H1 (cell line): Measurements from ENCODE around the gene THAP4. TPM values are rescaled to one million over a fixed set of nuclear protein-coding genes. Genes with fewer than 3 reads are reported as not detected.

Experiments
- BCL11A ChIP-seq, 2 experiments: IDR thresholded peaks; one replicate each; pipeline ENCODE4 v1.6.1; 2011; ENCODE audit warnings: low read depth in 2 of 2, low read length in 2 of 2, mild to moderate bottlenecking in 2 of 2
- CTBP2 ChIP-seq: IDR thresholded peaks from 2 replicates; pipeline ENCODE4 v1.7.0; 2011; ENCODE audit warnings: borderline replicate concordance, mild to moderate bottlenecking, moderate library complexity, mixed read lengths, low read length; ENCODE audit not compliant: insufficient read depth, insufficient read length
- MAFK ChIP-seq: IDR thresholded peaks from 2 replicates; pipeline ENCODE4 v1.6.1; 2012; ENCODE audit warnings: low read depth, mild to moderate bottlenecking, improper control_type of control experiment, low read length
- RBBP5 ChIP-seq: IDR thresholded peaks from 2 replicates; pipeline ENCODE4 v1.7.1; 2012; ENCODE audit warnings: low read depth, mild to moderate bottlenecking, inconsistent platforms, low read length, moderate library complexity, borderline replicate concordance
- TEAD4 ChIP-seq: IDR thresholded peaks from 2 replicates; pipeline ENCODE4 v1.6.1; 2012; ENCODE audit warnings: low read depth, low read length, inconsistent platforms, mixed read lengths
- polyA plus RNA-seq, 7 experiments: library from polyadenylated mRNA; depleted of rRNA in 3 of 7; stranded (reverse) in 5 of 7; unstranded in 2 of 7; fragments of >200 nt in 5 of 7; fragments of 200-250 nt in 2 of 7; gene quantifications; 1 replicate in 5 of 7; 2 replicates in 1 of 7; 4 replicates in 1 of 7; pipeline versions ENCODE4 v1.2.1 to v1.2.3, GENCODE V29; 2011 to 2013; ENCODE audit warnings: missing spikeins in 2 of 7, mixed read lengths in 2 of 7
- total RNA-seq: library from RNA; stranded (reverse); fragmentation: NEBNext Ultra II Directional; extraction: Animal tissue kit (Norgen Biotek cat#: 25700); gene quantifications from 2 replicates; pipeline ENCODE4 v1.2.1, GENCODE V29; 2021
- TF ChIP-seq, protein P1 (sequence below): fragments of 300-600 bp; sonication (generic); IDR thresholded peaks from 2 replicates; pipeline ENCODE4 v1.7.1; 2012; ENCODE audit warnings: low read length, moderate library complexity, mild to moderate bottlenecking, inconsistent platforms; ENCODE audit not compliant: insufficient replicate concordance

The THAP4 gene
- total and polyA plus RNA-seq, 2 of the 8 experiments (the other 6 are each of a cell fraction or from before 2014, with no cell fraction given) = 78.9 to 83.6 TPM

DNA sequence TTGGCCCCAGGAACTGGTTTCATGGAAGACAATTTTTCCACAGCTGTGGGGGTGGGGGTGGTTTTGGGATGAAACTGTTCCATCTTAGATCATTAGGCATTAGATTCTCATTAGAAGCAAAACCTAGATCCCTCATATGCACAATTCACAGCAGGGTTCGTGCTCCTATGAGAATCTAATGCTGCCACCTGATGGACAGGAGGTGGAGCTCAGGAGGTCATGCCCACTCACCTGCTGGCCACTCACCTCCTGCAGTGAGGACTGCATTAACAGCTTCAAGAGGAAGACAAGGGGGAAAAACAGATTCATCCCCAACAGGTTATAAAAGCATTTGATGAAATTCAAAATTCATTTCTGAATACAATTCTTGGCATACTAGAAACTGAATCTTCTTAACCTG, 38.5 kb downstream of the THAP4 start (continued):
- TF ChIP-seq, protein P1, sequence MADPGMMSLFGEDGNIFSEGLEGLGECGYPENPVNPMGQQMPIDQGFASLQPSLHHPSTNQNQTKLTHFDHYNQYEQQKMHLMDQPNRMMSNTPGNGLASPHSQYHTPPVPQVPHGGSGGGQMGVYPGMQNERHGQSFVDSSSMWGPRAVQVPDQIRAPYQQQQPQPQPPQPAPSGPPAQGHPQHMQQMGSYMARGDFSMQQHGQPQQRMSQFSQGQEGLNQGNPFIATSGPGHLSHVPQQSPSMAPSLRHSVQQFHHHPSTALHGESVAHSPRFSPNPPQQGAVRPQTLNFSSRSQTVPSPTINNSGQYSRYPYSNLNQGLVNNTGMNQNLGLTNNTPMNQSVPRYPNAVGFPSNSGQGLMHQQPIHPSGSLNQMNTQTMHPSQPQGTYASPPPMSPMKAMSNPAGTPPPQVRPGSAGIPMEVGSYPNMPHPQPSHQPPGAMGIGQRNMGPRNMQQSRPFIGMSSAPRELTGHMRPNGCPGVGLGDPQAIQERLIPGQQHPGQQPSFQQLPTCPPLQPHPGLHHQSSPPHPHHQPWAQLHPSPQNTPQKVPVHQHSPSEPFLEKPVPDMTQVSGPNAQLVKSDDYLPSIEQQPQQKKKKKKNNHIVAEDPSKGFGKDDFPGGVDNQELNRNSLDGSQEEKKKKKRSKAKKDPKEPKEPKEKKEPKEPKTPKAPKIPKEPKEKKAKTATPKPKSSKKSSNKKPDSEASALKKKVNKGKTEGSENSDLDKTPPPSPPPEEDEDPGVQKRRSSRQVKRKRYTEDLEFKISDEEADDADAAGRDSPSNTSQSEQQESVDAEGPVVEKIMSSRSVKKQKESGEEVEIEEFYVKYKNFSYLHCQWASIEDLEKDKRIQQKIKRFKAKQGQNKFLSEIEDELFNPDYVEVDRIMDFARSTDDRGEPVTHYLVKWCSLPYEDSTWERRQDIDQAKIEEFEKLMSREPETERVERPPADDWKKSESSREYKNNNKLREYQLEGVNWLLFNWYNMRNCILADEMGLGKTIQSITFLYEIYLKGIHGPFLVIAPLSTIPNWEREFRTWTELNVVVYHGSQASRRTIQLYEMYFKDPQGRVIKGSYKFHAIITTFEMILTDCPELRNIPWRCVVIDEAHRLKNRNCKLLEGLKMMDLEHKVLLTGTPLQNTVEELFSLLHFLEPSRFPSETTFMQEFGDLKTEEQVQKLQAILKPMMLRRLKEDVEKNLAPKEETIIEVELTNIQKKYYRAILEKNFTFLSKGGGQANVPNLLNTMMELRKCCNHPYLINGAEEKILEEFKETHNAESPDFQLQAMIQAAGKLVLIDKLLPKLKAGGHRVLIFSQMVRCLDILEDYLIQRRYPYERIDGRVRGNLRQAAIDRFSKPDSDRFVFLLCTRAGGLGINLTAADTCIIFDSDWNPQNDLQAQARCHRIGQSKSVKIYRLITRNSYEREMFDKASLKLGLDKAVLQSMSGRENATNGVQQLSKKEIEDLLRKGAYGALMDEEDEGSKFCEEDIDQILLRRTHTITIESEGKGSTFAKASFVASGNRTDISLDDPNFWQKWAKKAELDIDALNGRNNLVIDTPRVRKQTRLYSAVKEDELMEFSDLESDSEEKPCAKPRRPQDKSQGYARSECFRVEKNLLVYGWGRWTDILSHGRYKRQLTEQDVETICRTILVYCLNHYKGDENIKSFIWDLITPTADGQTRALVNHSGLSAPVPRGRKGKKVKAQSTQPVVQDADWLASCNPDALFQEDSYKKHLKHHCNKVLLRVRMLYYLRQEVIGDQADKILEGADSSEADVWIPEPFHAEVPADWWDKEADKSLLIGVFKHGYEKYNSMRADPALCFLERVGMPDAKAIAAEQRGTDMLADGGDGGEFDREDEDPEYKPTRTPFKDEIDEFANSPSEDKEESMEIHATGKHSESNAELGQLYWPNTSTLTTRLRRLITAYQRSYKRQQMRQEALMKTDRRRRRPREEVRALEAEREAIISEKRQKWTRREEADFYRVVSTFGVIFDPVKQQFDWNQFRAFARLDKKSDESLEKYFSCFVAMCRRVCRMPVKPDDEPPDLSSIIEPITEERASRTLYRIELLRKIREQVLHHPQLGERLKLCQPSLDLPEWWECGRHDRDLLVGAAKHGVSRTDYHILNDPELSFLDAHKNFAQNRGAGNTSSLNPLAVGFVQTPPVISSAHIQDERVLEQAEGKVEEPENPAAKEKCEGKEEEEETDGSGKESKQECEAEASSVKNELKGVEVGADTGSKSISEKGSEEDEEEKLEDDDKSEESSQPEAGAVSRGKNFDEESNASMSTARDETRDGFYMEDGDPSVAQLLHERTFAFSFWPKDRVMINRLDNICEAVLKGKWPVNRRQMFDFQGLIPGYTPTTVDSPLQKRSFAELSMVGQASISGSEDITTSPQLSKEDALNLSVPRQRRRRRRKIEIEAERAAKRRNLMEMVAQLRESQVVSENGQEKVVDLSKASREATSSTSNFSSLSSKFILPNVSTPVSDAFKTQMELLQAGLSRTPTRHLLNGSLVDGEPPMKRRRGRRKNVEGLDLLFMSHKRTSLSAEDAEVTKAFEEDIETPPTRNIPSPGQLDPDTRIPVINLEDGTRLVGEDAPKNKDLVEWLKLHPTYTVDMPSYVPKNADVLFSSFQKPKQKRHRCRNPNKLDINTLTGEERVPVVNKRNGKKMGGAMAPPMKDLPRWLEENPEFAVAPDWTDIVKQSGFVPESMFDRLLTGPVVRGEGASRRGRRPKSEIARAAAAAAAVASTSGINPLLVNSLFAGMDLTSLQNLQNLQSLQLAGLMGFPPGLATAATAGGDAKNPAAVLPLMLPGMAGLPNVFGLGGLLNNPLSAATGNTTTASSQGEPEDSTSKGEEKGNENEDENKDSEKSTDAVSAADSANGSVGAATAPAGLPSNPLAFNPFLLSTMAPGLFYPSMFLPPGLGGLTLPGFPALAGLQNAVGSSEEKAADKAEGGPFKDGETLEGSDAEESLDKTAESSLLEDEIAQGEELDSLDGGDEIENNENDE = no peak
- no peak for TF ChIP-seq MAFK
- no peak for TF ChIP-seq BCL11A (IDR thresholded peaks at IDR 0.05; ENCODE audit: low read depth in 2 of 2, low read length in 2 of 2)
- TF ChIP-seq TEAD4 = no peak
- no peak for TF ChIP-seq RBBP5
- TF ChIP-seq CTBP2 = no peak
